SU-DHL-6 (cell line): ENCODE results near the gene LAPTM5.

Experiments used
- H2AFZ ChIP-seq: fragments of 200-600 bp; sonication (generic); 2 replicates; pipeline ENCODE4 v1.6.1; 2014; ENCODE audit warnings: low read depth, mild to moderate bottlenecking, moderate library complexity, mixed read lengths, antibody characterized with exemption, low read length; ENCODE audit not compliant: severe bottlenecking
- H3F3A ChIP-seq: fragments of 200-600 bp; shearing (Covaris generic); 2 replicates; pipeline ENCODE4 v1.6.0; 2016; ENCODE audit warnings: antibody characterized with exemption, mild to moderate bottlenecking; ENCODE audit not compliant: insufficient read depth
- H3K27ac ChIP-seq: fragments of 200-600 bp; sonication (generic); 2 replicates; pipeline ENCODE4 v1.5.1; 2016; ENCODE audit warnings: low read depth, mild to moderate bottlenecking, low read length, moderate library complexity, mixed read lengths
- H3K27me3 ChIP-seq: fragments of 200-600 bp; sonication (generic), shearing (Covaris generic); 2 replicates; pipeline ENCODE4 v1.6.0; 2014; ENCODE audit warnings: mild to moderate bottlenecking, low read length
- H3K36me3 ChIP-seq: fragments of 200-600 bp; sonication (generic); 2 replicates; pipeline ENCODE4 v1.6.1; 2014; ENCODE audit warnings: mild to moderate bottlenecking, low read length, mixed read lengths
- H3K4me2 ChIP-seq: fragments of 300-600, 200-600 bp; shearing (Covaris generic), sonication (generic); 2 replicates; pipeline ENCODE4 v1.6.0; 2014; ENCODE audit warnings: low read length, low read depth, mild to moderate bottlenecking; ENCODE audit not compliant: poor library complexity, severe bottlenecking
- H3K4me3 ChIP-seq: fragments of 200-600 bp; sonication (generic); 2 replicates; pipeline ENCODE4 v1.5.1; 2014; ENCODE audit warnings: antibody characterized with exemption, low read length, mild to moderate bottlenecking, mixed read lengths; ENCODE audit not compliant: insufficient read depth, poor library complexity, severe bottlenecking
- H3K79me2 ChIP-seq: fragments of 200-600 bp; sonication (generic); 2 replicates; pipeline ENCODE4 v1.6.1; 2014; ENCODE audit warnings: mild to moderate bottlenecking, low read length, moderate library complexity; ENCODE audit not compliant: insufficient read depth
- H3K9ac ChIP-seq: fragments of 200-600 bp; sonication (generic); 2 replicates; pipeline ENCODE4 v1.7.0; 2014; ENCODE audit warnings: mild to moderate bottlenecking, low read length
- H3K9me2 ChIP-seq: fragments of 200-600 bp; sonication (generic); replicated peaks from 2 replicates; pipeline ENCODE4 v1.6.1; 2014; ENCODE audit warnings: low read length; ENCODE audit not compliant: insufficient read depth
- H3K9me3 ChIP-seq: fragments of 200-600 bp; sonication (generic); 2 replicates; pipeline ENCODE4 v1.6.1; 2014; ENCODE audit warnings: low read length, mixed read lengths; ENCODE audit not compliant: insufficient read depth
- H4K20me1 ChIP-seq: fragments of 200-600 bp; sonication (generic); 2 replicates; pipeline ENCODE4 v1.6.1; 2014; ENCODE audit warnings: low read depth, mild to moderate bottlenecking, antibody characterized with exemption, low read length, moderate library complexity, mixed read lengths
- EZH2phosphoT487 ChIP-seq: fragments of 200-600 bp; sonication (generic), shearing (Covaris generic); conservative IDR thresholded peaks from 2 replicates; pipeline ENCODE4 v1.6.1; 2018; ENCODE audit warnings: mild to moderate bottlenecking, antibody characterized with exemption, low read length, moderate library complexity, mixed read lengths
- TF ChIP-seq, protein P1 (sequence below): fragments of 200-600 bp; sonication (generic); IDR thresholded peaks from one replicate; pipeline ENCODE4 v1.5.1; 2017; ENCODE audit warnings: antibody characterized with exemption, mild to moderate bottlenecking, low read length, moderate library complexity; ENCODE audit not compliant: insufficient read depth, poor library complexity, severe bottlenecking

The LAPTM5 gene

GRCh38 chr1:30693366-30693765 lies 64.2 kb downstream of the LAPTM5 start:
- Histone ChIP-seq H3K9me3 (no peaks in the 10 kb centered on the region), H3K4me3 (no peak overlapping the region), H4K20me1 (no peaks in the 10 kb centered on the region), H3K27me3 (no peaks in the 10 kb centered on the region), H3K9me2 (no peaks in the 10 kb centered on the region), H3K79me2 (no peaks in the 10 kb centered on the region), H3K36me3 (no peaks in the 10 kb centered on the region), H3K27ac (no peak overlapping the region), H3F3A (no peaks in the 10 kb centered on the region), H2AFZ (no peak overlapping the region), H3K9ac (no peak overlapping the region), H3K4me2 (no peak overlapping the region)
- TF ChIP-seq, protein P1, sequence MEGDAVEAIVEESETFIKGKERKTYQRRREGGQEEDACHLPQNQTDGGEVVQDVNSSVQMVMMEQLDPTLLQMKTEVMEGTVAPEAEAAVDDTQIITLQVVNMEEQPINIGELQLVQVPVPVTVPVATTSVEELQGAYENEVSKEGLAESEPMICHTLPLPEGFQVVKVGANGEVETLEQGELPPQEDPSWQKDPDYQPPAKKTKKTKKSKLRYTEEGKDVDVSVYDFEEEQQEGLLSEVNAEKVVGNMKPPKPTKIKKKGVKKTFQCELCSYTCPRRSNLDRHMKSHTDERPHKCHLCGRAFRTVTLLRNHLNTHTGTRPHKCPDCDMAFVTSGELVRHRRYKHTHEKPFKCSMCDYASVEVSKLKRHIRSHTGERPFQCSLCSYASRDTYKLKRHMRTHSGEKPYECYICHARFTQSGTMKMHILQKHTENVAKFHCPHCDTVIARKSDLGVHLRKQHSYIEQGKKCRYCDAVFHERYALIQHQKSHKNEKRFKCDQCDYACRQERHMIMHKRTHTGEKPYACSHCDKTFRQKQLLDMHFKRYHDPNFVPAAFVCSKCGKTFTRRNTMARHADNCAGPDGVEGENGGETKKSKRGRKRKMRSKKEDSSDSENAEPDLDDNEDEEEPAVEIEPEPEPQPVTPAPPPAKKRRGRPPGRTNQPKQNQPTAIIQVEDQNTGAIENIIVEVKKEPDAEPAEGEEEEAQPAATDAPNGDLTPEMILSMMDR: no peak
- no peak for TF ChIP-seq EZH2phosphoT487

- no peaks in the 10 kb centered on the region for H3K36me3 ChIP-seq
- H3K4me3 ChIP-seq: no peak overlapping the region
- H2AFZ ChIP-seq: no peak overlapping the region
- H4K20me1 ChIP-seq: no peaks in the 10 kb centered on the region
- H3K79me2 ChIP-seq: no peaks in the 10 kb centered on the region
- H3K27me3 ChIP-seq: no peaks in the 10 kb centered on the region
- H3K9ac ChIP-seq: no peak overlapping the region
- no peaks in the 10 kb centered on the region for H3F3A ChIP-seq
- H3K4me2 ChIP-seq: no peak overlapping the region
- no peaks in the 10 kb centered on the region for H3K9me3 ChIP-seq
- H3K9me2 ChIP-seq: no peaks in the 10 kb centered on the region
- H3K27ac ChIP-seq: no peak overlapping the region
- TF ChIP-seq, protein P1: no peak
- no peak for TF ChIP-seq EZH2phosphoT487
These were observed 64.6 kb downstream of the LAPTM5 start for GRCh38 chr1:30692948-30693301.

DNA sequence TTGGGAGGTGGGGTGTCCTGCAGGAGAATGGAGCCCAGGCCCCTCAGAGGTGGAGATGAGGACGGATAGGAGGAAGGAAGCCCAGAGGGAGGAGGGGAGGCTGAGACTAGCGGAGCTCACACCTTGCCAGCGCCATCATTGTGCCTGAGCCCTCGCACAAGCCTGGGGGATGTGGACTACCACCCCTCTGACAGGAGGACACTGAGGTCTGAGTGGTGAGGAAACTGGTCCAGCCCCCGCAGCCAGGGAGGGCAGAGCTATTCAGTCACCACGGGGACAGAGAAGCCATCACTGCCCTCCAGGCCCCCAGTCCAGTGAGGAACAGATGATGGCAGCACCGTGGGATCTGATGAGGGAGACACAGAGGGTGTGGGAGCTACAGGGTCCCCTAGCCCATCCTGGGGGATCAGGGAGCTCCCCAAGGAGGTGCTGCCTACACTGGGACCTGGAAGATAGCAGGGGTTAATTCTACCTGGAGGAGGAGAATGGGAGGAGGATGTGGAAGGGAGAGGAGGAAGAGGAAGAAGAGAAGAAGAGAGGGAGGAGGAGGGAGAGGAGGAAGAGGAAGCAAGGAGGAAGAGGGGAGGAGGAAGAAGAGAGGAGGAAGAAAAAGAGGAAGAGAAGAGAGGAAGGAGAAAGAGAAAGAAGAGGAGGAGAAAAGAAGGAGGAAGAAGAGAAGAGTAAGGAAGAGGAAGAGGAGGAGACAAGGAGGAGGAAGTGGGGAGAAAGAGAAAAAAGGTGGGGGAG lies 65.2 kb downstream of the LAPTM5 start:
- no peaks in the 10 kb centered on the region for H3F3A ChIP-seq
- H2AFZ ChIP-seq: no peak overlapping the region
- no peaks in the 10 kb centered on the region for H3K79me2 ChIP-seq
- H3K4me2 ChIP-seq: no peak overlapping the region
- H3K9me2 ChIP-seq: no peaks in the 10 kb centered on the region
- H4K20me1 ChIP-seq: no peaks in the 10 kb centered on the region
- no peak overlapping the region for H3K27ac ChIP-seq
- H3K4me3 ChIP-seq: no peak overlapping the region
- TF ChIP-seq EZH2phosphoT487: no peak
- TF ChIP-seq, protein P1: no peak
- no peak overlapping the region for H3K9ac ChIP-seq
- no peaks in the 10 kb centered on the region for H3K27me3 ChIP-seq
- H3K9me3 ChIP-seq: no peaks in the 10 kb centered on the region
- H3K36me3 ChIP-seq: no peaks in the 10 kb centered on the region
